ENCODE data around the gene SNX9.

DNA sequence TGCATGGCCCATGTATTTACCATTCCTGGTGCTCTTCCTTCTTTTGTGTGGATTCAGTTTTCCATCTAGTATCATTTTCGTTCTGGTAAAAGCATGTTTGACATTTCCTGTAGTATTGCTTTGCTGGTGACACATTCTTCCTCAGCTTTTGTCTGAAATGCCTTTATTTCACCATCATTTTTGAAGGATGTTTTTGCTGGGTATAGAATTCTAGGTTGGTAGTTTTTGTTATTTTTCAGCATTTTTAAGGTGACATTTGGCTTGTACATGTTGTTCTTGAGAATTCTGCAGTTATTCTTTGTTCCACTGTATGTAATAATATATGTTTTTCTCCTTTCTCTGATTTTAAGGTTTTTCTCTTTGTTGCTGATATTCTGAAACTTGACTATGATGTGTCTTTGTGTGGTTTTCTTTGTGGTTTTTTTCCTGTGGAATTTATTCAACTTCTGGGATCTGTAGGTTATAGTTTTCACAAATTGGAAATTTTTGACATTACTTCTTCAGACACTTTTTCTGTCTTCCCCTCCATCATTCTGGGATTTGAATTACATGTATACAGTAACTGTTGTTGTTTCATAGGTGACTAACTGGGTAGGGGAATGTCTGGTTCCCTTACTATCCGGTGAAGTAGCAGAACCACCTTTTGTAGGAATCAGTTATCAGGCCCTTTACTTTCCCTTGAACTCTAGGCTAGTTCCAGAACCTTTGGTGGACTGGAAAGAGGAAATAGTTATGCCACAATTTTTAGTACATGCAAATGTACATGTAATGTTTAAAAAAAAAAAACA, 30.2 kb downstream of the SNX9 start:
- TF ChIP-seq, protein P1, sequence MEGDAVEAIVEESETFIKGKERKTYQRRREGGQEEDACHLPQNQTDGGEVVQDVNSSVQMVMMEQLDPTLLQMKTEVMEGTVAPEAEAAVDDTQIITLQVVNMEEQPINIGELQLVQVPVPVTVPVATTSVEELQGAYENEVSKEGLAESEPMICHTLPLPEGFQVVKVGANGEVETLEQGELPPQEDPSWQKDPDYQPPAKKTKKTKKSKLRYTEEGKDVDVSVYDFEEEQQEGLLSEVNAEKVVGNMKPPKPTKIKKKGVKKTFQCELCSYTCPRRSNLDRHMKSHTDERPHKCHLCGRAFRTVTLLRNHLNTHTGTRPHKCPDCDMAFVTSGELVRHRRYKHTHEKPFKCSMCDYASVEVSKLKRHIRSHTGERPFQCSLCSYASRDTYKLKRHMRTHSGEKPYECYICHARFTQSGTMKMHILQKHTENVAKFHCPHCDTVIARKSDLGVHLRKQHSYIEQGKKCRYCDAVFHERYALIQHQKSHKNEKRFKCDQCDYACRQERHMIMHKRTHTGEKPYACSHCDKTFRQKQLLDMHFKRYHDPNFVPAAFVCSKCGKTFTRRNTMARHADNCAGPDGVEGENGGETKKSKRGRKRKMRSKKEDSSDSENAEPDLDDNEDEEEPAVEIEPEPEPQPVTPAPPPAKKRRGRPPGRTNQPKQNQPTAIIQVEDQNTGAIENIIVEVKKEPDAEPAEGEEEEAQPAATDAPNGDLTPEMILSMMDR (conservative IDR thresholded peaks at IDR 0.05; ENCODE audit: low read depth, low read length), result no peak
- no peak for TF ChIP-seq EZH2 (IDR thresholded peaks at IDR 0.05; ENCODE audit: borderline replicate concordance, low read depth, low read length, poor library complexity, severe bottlenecking)
